Activated CD8-positive, alpha-beta memory T cell treated with anti-CD3 and anti-CD28 coated beads for 24 hours (primary cell): ENCODE results near the gene FADS6.

Experiments
- DNase-seq: peaks from one replicate; pipeline ENCODE4 v3.0.0-alpha.2; 2020

The FADS6 gene, protein sequence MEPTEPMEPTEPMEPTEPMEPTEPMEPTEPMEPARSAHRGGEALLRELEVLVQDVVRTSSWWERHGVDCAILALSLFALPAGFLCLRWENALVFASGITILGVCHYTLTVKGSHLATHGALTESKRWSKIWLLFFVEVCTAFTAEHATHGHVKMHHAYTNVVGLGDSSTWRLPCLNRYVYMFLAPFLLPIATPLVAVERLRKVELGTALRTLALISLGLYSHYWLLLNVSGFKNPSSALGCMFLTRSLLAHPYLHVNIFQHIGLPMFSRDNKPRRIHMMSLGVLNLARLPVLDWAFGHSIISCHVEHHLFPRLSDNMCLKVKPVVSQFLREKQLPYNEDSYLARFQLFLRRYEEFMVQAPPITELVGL

DNA sequence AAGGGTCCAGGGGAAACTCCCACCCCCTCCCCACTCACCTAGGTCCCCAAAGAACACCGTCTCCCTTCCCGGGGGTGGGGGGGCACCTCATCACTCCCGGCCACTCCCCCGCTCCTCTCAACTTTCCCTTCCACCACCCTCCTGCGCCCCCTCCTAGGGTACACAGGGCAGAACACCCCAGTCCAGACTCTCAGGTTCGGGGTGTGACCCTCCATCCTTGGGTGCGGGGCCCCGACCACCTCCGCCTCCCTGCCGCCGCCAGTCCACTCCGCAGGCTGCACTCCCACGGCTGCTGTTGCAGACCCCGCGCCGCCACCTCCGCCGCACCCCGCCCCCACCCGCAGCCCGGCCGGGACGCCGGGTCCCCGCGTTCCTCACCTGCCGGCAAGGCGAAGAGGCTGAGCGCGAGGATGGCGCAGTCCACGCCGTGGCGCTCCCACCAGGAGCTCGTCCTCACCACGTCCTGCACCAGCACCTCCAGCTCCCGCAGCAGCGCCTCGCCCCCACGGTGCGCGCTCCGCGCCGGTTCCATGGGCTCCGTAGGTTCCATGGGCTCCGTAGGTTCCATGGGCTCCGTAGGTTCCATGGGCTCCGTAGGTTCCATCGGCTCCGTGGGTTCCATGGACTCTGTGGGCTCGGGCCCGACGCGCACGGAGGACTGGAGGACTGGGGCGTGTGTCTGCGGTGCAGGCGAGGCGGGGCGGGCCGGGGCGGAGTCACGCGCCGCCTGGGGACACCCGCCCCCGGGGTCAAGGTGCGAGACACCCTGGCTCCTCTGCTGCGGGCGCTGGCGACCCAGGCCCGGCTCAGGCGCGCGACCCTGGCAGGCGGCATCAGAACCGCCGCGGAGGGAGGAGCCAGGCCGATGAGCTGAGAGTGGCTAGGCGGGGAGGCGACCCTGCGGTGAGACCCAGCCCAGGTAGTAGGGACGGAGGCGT lies at the start of gene FADS6:
TSS of gene FADS6 (minus strand) at position 660 of the 938 bp plus-strand sequence. CDS start at position 622, 38 bp downstream.
- no peak for DNase-seq

DNA sequence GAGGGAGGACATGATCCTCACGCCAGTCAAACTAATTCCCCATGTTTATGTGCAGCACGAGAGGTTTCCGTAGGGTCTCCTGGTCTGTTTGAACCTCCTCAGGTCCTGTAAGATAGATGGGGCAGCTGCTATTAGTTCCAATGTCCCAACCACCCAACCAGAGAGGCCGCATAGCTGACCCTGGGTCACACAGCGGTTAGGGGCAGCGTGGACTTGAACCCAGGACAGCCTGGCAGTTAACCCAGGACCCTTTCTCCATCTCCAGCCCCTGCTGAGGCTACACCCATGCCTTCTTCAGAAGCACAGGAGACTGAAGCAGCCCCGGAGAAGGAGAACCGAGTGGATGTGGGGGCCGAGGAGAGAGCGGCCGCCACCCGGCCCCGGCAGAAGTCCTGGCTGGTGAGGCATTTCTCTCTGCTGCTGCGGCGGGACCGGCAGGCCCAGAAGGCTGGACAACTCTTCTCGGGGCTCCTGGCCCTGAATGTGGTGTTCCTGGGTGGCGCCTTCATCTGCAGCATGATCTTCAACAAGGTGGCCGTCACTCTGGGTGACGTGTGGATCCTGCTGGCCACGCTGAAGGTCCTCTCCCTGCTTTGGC lies 47.8 kb upstream of the FADS6 start:
- DNase-seq, result no peak

DNA sequence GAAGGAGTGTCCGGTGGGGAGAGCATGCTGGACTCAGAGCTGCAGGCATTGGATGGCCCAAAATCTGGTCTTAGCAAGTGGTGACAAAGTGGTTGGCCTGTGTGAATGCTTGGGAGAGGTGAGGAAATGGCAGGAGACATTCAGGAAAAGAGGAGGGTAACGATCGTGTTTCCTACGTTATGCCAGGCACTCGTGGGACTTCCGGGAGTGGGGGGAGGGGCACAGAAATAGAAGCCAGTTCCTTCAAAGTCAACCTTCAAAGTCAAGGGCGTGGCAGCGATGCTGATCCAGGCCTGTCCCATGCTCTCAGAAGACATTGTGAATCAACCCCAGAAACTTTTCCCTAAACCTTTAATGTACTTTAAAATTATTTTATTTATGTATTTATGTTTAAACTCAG lies 46.1 kb upstream of the FADS6 start:
- no peak for DNase-seq

DNA sequence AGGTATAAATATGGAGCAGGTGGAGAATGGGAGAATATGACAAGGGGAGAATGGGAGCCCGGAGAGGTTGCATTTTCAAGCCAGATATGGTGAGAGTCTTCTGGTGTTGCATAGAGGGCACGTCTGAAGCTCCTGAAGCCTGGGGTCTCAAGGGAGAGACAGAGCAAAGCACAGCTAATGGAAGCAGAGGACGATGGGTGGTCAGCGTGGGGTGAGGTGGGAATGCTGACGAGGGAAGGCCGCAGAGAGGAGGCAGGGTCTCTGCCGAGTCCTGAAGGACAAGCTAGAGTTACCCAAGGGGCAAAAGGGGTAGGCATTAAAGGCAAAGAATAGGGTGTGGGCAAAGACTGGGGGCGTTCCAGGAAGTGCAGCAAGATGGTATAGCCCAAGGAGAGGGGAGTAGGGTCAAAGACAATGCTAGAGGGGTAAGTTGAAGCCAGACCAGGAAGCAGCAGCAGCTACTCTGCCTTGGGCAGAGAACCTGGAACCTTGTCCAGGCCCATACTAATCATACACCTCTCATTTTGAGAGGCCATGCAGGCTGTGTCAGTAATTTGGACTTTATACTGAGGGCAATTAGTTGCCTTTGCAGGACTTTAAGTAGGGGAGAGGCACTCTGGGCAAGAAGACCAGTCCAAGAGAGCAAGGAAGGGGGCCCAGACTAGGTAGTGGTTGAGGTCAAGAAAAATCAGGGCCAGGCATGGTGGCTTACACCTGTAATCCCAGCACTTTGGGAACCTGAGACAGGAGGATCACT lies 44.9 kb upstream of the FADS6 start:
- DNase-seq, result no peak

DNA sequence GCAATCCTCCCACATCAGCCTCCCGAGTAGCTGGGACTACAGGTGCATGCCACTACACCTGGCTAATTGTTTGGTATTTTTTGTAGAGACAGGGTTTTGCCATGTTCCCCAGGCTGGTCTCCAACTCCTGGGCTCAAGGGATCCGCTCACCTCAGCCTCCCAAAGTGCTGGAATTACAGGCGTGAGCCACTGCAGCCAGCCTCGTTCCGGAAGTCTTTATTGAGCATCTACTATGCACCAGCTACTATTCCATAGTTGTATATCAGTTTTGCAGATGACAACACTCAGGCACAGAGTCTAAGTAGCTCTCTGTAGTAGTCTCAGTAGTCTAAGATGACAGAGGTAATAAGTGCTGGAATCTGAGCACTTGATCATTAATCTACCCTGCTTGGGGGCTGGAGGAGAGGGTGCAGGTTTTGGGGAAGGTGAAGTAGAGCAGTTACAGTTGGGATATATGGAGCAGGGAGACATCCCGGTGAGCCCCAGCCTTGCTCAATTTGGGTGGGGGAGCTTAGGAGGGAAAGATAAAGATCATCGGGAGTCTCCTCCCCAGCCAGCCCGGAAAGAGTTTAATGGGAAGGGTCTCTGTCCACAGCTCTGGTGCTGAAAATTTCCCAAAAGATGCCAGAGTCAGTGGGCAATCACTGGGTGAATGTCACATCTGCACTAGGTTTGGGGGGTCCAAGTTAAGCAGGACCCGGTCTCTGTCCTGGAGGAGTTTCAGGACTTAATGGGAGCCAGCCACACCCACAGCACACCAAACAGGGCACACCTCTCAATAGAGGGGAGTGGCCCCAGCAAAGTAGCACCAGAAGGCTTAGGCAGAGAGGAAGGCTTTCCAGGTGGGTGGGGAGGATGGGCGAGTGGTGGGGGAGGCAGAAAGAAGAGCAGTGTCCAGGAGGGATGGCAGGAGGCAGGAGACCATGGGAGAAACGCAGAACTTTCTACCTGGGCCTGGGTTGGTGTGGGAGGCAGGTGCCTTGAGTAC lies 43.9 kb upstream of the FADS6 start:
- no peak for DNase-seq

DNA sequence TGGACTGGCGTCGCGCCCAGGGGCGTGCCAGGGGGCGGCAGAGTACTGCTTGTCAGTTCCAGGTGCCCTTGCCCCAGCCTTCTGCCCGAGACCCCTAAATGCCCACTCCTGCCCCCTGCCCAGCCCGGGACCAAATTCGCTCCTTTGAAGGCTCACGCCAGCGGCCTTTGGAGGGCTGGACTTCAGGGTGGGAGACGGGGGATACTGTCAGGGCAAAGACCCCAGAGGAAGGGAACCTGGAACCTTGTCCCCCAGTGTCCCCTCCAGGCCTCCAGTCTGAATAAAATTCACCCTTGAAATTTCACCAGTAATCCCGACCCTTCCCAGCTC lies 43.0 kb upstream of the FADS6 start:
- no peak for DNase-seq

DNA sequence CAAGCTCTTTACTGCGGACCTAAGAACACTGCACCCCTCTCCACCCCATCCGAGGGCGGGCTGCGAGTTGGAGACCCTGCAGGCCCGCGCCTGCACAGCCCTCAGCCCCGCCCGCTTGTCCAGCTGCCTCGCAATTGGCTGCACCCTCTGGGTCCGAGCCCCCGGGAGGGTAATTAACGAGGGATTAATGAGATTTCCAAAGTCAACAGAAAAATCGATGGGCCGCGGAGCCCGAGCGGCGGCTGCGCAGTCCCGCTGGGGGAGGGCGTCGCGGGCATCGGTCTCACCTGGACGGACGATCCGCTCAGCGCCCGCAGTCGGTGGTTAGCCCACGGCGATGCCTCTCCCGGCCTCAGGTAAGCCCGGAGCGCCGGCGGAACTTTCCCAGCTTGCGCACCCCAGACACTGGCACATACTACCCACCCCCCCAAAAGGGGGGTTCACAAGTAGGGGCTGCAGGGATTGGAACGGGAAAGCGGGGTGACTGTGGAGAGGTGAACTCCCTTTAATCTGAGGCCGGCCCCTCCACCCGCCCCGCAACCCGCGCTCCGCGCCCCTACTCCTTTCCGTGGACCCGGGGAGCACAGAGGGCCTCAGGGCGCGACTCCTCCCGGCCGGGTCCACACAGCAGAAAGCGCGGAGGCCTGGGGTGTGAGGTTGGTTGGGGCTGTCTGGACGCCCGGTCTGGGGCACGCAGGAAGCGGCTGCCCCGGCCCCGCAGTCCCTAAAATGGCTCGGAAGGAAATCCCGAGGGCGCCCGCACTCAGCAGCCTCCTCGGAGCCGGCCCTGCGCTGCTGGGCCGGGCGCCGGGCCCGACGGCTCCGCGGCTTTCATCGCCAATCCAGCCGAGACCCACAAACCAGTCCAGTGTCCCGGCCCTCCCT lies 42.4 kb upstream of the FADS6 start, which contains the start of gene OTOP3:
TSS of gene OTOP3 (plus strand) at position 314 of the 885 bp plus-strand sequence. CDS start at position 338, 24 bp downstream.
- DNase-seq, result no peak

DNA sequence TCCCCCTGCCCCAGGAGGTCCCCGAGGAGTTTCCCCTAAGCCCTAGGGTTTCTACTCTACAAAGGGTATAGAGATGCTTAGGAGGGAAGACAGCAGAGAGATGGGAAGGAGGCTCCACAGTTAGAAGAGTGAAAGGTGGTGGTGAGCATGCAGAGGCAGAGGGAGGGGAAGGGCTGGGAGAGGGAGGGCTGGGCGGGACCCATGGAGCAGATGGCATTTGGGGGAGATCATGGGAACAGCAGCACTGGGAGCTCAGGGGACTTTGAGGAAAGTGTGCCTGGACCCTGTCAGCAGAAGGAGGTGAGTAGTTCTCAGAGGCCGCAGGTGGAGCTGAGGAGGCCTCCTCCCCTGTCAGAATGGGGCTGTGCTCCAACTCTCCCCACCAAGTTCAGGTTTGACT lies 41.6 kb upstream of the FADS6 start:
- no peak for DNase-seq

DNA sequence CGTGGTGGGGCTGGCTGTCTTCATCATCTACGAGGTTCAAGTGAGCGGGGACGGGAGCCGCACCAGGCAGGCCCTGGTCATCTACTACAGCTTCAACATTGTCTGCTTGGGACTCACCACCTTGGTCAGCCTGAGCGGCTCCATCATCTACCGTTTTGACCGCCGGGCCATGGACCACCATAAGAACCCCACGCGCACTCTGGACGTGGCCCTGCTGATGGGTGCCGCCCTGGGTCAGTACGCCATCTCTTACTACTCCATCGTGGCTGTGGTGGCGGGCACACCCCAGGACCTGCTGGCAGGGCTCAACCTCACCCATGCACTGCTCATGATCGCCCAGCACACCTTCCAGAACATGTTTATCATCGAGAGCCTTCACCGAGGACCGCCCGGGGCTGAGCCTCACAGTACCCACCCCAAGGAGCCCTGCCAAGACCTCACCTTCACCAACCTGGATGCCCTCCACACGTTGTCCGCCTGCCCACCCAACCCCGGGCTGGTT lies 37.2 kb upstream of the FADS6 start:
- DNase-seq, result no peak

DNA sequence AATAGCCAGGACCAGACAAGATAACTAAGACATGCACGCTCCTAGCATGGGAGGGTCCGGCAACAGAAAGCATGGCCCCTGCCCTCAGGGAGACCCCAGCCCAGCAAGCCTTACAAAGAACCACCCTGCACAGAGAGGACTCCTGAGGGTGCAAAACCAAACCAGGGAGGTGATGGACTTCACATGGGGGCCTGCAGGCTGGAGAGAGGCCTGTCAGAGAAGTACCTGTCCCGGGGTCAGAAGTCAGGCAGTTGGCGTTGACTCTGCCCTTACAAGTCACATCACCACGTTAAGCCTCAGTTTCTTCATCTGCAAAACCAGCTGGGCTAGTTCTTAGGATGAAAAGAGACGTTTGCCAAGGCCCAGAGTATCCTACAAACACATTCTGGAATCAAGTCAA lies 35.4 kb upstream of the FADS6 start:
- DNase-seq, result no peak

DNA sequence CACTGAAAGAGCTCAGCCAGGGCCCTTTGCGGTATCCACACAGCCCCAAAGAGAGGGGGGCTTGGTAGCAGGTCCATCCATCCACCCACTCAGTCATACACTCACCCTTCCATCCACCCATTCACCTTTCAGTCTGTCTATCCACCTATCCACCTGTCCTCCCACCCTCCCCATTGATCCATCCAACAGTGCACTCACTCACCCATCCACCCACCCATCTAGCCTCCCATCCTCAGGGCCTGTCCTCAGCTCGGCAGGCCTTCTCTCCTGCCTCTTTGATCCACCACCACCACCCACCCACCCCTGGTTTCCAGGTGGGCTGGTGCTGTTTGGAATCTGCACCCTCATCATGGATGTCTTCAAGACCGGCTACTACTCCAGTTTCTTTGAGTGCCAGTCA lies 31.8 kb upstream of the FADS6 start:
- DNase-seq, result no peak

DNA sequence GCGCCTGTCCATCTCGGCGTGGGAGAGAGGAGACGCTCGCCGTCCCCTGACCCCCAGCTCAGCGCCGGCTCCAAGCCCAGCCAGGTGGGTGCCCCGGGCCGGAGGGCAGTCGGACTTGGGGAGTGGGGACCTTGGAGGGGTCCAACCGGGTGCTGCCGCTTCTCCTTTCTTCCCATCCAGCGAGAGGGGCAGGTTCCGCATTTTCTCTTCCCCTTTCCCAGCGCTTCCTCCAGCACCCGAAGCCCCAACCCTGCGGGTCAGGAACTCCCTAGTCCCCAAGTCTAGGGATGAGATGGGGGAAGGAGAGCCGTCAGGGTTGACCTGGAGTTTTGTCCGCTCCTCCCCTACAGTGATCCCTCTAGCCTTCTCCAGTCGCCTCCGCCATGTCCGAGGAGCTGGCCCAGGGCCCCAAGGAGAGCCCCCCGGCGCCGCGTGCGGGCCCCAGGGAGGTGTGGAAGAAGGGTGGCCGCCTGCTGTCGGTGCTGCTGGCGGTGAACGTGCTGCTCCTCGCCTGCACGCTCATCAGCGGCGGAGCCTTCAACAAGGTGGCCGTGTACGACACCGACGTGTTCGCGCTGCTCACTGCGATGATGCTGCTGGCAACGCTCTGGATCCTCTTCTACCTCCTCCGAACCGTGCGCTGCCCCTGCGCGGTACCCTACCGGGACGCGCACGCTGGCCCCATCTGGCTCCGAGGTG lies 31.0 kb upstream of the FADS6 start, which contains the start of gene OTOP2:
TSS of gene OTOP2 (plus strand) at position 24 of the 699 bp plus-strand sequence. CDS start at position 384, 360 bp downstream.
- DNase-seq, result peak; percentile 64

DNA sequence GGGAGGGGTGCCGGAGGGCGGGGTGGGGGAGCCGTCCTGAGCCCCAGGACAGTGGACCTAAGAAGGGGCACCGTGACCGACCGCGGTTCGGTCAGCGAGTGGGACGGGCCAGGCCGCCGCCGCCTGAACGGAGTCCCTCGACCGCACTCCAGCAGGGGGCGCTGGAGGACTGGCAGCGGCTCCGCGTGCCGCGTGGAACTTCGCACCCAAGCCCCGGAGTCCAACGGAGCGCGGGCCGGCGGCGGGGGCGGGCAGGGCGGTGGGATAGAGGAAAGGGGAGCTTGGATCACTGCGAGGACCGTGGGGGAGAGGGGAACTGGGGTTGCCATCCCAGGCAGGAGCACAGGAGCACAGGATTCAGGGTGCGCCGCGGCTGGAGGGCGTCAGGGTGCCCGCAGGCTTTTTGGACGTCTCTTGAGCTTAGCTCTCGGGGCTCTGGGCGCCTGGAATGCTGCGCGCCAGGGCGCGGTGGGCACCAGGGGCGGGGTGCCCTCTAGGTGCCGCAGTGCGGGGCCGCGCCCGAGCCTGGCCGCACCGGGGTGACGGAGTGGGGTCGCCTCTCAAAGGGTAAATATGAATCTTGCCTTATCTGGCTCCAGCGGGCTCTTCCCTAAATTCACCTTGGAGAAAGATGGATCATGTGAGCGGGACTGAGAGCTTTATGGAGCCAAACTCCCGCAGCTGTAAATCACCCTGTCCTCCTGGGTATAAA lies 30.3 kb upstream of the FADS6 start:
- DNase-seq, result peak; percentile 91

DNA sequence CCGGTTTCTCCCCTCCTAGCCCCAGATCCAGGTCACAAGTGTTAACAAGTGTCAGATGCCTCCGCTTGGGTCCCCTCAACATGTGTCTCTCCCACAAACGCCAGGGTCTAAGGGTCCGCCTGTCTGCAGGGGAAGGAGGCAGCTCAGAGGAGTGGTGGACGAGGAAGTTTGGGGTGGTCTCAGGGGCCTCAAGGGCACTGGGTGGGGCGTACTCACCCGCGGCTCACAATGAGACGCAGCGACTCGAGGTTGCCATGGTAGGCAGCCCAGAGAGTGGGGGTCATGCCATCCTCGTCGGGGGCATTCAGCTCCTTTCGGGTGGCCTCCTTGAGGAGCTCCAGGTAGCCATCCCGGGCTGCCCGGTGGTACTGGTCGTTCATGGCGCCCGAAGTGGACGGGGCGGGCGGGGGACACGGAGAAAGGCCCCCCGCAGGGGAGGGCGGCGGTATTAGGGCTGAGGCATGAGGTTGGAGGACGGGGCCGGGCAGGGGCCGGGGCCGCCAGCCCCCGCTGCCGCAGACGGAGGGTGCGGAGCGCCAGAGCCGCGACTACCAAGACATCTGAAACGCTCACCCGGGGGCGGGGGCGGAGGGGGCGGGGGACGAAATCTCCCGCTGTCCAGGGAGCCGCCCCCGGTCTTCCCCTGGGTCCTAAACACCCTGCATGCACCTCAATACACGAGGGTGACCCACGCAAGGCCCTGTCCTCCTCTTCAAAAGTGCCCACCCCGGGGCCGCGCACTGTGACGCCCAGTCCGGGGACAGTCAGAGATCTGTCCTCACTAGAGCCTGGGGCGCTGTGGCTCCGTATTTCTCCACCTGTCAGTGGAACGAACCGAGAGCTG lies 29.5 kb upstream of the FADS6 start, which contains the start of gene USH1G:
TSS of gene USH1G (minus strand) at position 562 of the 844 bp plus-strand sequence. CDS start at position 380, 182 bp downstream.
- no peak for DNase-seq

DNA sequence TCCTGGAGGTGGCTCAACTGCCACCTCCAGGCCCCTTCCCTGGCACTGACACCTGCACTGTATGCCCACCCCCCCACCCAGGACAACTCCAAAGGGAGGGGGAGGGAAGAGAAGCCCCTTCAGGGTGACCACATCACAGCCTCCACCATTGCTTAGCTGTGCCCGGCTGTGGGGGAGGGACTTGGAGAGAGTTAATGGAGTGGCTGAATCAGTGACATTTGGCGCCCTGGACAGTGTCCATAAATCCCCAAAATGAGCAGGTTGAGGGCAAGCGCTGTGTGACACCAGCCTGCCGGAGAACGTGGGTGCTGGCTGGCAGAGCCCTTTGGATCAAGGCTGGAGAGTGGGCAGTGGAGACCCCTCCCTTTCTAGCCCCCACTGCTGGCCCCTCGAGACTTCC lies 28.7 kb upstream of the FADS6 start:
- DNase-seq, result no peak

DNA sequence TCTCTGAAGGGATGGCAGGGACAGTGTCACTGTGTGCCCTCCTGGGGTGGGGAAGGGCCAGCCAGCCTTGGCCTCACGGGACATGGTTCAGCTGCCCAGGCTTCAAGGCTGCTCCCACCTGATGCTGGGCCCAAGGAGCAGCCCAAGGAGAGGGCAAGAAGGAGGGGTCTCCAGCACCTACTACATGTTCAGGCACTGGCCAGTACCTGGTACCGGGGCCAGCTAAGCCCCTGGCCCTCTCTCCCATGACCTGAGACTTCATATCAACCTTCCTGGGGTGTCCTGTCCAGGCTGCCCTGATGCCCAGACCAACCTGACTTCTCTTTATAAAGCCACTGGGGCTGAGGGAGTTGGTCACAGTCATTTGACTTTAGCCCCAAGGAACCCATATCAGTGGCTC lies 28.3 kb upstream of the FADS6 start:
- DNase-seq, result no peak

DNA sequence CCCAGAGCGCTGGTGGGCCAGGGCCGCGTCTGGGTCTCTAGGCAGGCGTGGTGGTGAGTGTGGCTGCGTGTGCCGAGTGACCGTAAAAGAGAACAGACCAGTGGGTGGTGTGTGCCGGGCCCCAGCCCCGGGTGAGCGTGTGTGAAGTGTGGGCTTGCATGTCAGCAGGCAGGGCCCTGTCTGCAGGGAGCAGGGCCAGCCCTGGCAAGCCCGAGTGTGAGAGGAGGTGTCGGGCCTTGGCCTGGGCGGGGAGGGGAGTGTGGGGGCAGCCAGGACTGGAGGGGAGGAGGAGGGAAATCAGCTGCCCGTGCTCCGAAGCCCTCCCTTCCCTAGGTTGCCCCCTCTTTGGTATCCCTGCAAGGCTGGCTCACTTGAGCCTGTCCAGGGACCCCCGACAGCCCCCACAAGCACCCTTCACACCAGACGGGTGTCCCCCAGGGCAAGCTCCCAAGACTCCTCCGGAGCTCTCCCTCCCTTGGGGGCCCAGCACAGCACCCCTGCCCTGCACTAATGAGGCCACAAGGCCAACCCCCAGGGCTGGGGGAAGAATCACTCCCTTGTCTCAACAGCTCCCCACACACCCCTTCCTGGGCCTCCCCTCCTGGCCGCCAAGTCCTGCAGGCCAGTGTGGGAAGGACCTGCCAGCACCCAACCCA lies 27.7 kb upstream of the FADS6 start:
- DNase-seq, result no peak
